Karpas-422 (cell line): ENCODE data around the gene AKAP13. TPM values are rescaled to one million over a fixed set of nuclear protein-coding genes. Genes with fewer than 3 reads are reported as not detected.

ENCODE experiments used
- DNase-seq: peaks from one replicate; pipeline ENCODE4 v3.0.0-alpha.2; 2015
- H2AFZ ChIP-seq: fragments of 200-600 bp; sonication (generic); 2 replicates; pipeline ENCODE4 v1.6.1; 2014; ENCODE audit warnings: antibody characterized with exemption, low read length, mixed read lengths
- H3K27ac ChIP-seq: fragments of 200-600 bp; sonication (generic); 2 replicates; pipeline ENCODE4 v1.5.1; 2014; ENCODE audit warnings: mild to moderate bottlenecking, low read length, moderate library complexity
- H3K27me3 ChIP-seq: fragments of 200-600 bp; sonication (generic); 2 replicates; pipeline ENCODE4 v1.6.1; 2014; ENCODE audit warnings: low read length, mixed read lengths
- H3K36me3 ChIP-seq: fragments of 200-600 bp; sonication (generic); 2 replicates; pipeline ENCODE4 v1.6.1; 2014; ENCODE audit warnings: low read length, mixed read lengths; ENCODE audit not compliant: insufficient read depth
- H3K4me1 ChIP-seq: fragments of 200-600 bp; sonication (generic); 2 replicates; pipeline ENCODE4 v1.6.1; 2014; ENCODE audit warnings: mild to moderate bottlenecking, low read length, mixed read lengths
- H3K4me2 ChIP-seq: fragments of 200-600 bp; sonication (generic); 2 replicates; pipeline ENCODE4 v1.6.1; 2014; ENCODE audit warnings: low read length, low read depth, mild to moderate bottlenecking; ENCODE audit not compliant: poor library complexity, severe bottlenecking
- H3K4me3 ChIP-seq: fragments of 200-600 bp; sonication (generic); 2 replicates; pipeline ENCODE4 v1.5.1; 2014; ENCODE audit warnings: mild to moderate bottlenecking, antibody characterized with exemption, low read length, mixed read lengths
- H3K79me2 ChIP-seq: fragments of 200-600 bp; sonication (generic); 2 replicates; pipeline ENCODE4 v1.6.1; 2014; ENCODE audit warnings: mild to moderate bottlenecking, low read length, mixed read lengths
- H3K9ac ChIP-seq: fragments of 200-600 bp; sonication (generic); 2 replicates; pipeline ENCODE4 v1.6.0; 2014; ENCODE audit warnings: low read length
- H3K9me2 ChIP-seq: fragments of 200-600 bp; sonication (generic), shearing (Covaris generic); replicated peaks from 2 replicates; pipeline ENCODE4 v1.6.0; 2014; ENCODE audit warnings: mild to moderate bottlenecking, low read length, moderate library complexity; ENCODE audit not compliant: insufficient read depth
- H3K9me3 ChIP-seq: fragments of 300-700, 200-600 bp; sonication (generic); 2 replicates; pipeline ENCODE4 v1.6.1; 2014; ENCODE audit warnings: low read length, mixed read lengths
- H4K20me1 ChIP-seq: fragments of 200-600 bp; sonication (generic); 2 replicates; pipeline ENCODE4 v1.6.1; 2014; ENCODE audit warnings: mild to moderate bottlenecking, antibody characterized with exemption, low read length, low read depth; ENCODE audit not compliant: insufficient read depth
- total RNA-seq: library from RNA; depleted of rRNA; stranded (reverse); fragments of >200 nt; shearing (Covaris generic); gene quantifications from 2 replicates; pipeline ENCODE4 v1.2.3, GENCODE V29; 2014; ENCODE audit warnings: low replicate concordance

AKAP13 gene
- total RNA-seq, 1 experiment from 2014 or later, result 166 TPM

- Histone ChIP-seq H3K27ac (no peak overlapping the region), H3K36me3 (peaks cover under 1% of the 10 kb centered on the region; the same call in 1 of the 2 replicates), H3K9ac (no peak overlapping the region), H3K4me1 (peaks cover 19% of the 10 kb centered on the region), H3K4me2 (no peak overlapping the region), H3K9me3 (no peaks in the 10 kb centered on the region), H3K4me3 (no peak overlapping the region), H2AFZ (no peak overlapping the region), H3K9me2 (no peaks in the 10 kb centered on the region), H4K20me1 (peaks cover 8% of the 10 kb centered on the region; the same call in 1 of the 2 replicates), H3K27me3 (no peaks in the 10 kb centered on the region), H3K79me2 (peaks cover 10% of the 10 kb centered on the region)
- DNase-seq, result no peak
Observed at GRCh38 chr15:85377269-85377668, 3.1 kb upstream of the AKAP13 start.

- H3K9me3 ChIP-seq, result no peaks in the 10 kb centered on the region
- no peak overlapping the region for H3K27ac ChIP-seq
- no peaks in the 10 kb centered on the region for H3K27me3 ChIP-seq
- no peak overlapping the region for H3K4me2 ChIP-seq
- no peak overlapping the region for H2AFZ ChIP-seq
- H3K4me1 ChIP-seq, result peaks cover 26% of the 10 kb centered on the region
- H3K36me3 ChIP-seq, result peaks cover 7% of the 10 kb centered on the region; the same call in 1 of the 2 replicates
- DNase-seq, result no peak
- H4K20me1 ChIP-seq, result peaks cover 16% of the 10 kb centered on the region; the same call in 1 of the 2 replicates
- H3K79me2 ChIP-seq, result peaks cover 18% of the 10 kb centered on the region
- no peaks in the 10 kb centered on the region for H3K9me2 ChIP-seq
- H3K9ac ChIP-seq, result no peak overlapping the region
- no peak overlapping the region for H3K4me3 ChIP-seq
Observed at GRCh38 chr15:85377986-85378385, 2.4 kb upstream of the AKAP13 start.

- peak overlapping the region; percentile 73 for H3K4me2 ChIP-seq
- H4K20me1 ChIP-seq, result peaks cover 29% of the 10 kb centered on the region
- H3K9me3 ChIP-seq, result no peaks in the 10 kb centered on the region
- H3K9me2 ChIP-seq, result no peaks in the 10 kb centered on the region
- peak overlapping the region; percentile 42 for H3K27ac ChIP-seq
- H3K4me1 ChIP-seq, result peaks cover 41% of the 10 kb centered on the region
- H3K4me3 ChIP-seq, result peak overlapping the region; percentile 66
- peak overlapping the region; percentile 56 for H3K9ac ChIP-seq
- peak overlapping the region; percentile 32; the same call in 1 of the 2 replicates for H2AFZ ChIP-seq
- peak; percentile 57 for DNase-seq
- H3K27me3 ChIP-seq, result no peaks in the 10 kb centered on the region
- H3K79me2 ChIP-seq, result peaks cover 33% of the 10 kb centered on the region
- peaks cover 12% of the 10 kb centered on the region; the same call in 1 of the 2 replicates for H3K36me3 ChIP-seq
Observed at GRCh38 chr15:85379403-85380131, 836 bp upstream of the AKAP13 start.

- Histone ChIP-seq H3K27me3 (no peaks in the 10 kb centered on the region), H3K36me3 (peaks cover 12% of the 10 kb centered on the region; the same call in 1 of the 2 replicates), H3K4me3 (peak overlapping the region; percentile 85), H3K9me3 (no peaks in the 10 kb centered on the region), H3K4me2 (peak overlapping the region; percentile 88), H2AFZ (no peak overlapping the region), H3K9ac (peak overlapping the region; percentile 74), H3K79me2 (peaks cover 48% of the 10 kb centered on the region), H3K9me2 (no peaks in the 10 kb centered on the region), H4K20me1 (peaks cover 33% of the 10 kb centered on the region), H3K4me1 (peaks cover 48% of the 10 kb centered on the region), H3K27ac (peak overlapping the region; percentile 86)
- peak; percentile 72 for DNase-seq
Observed at GRCh38 chr15:85380812-85381642, 624 bp downstream of the AKAP13 start.

- H3K36me3 ChIP-seq, result peaks cover 12% of the 10 kb centered on the region; the same call in 1 of the 2 replicates
- H3K27ac ChIP-seq, result peak overlapping the region; percentile 86
- peaks cover 59% of the 10 kb centered on the region for H3K79me2 ChIP-seq
- H2AFZ ChIP-seq, result no peak overlapping the region
- peaks cover 33% of the 10 kb centered on the region for H4K20me1 ChIP-seq
- peak overlapping the region; percentile 74 for H3K9ac ChIP-seq
- H3K4me2 ChIP-seq, result peak overlapping the region; percentile 88
- H3K27me3 ChIP-seq, result no peaks in the 10 kb centered on the region
- no peaks in the 10 kb centered on the region for H3K9me2 ChIP-seq
- peak; percentile 94 for DNase-seq
- peak overlapping the region; percentile 85 for H3K4me3 ChIP-seq
- H3K4me1 ChIP-seq, result peaks cover 53% of the 10 kb centered on the region
- H3K9me3 ChIP-seq, result no peaks in the 10 kb centered on the region
Observed at GRCh38 chr15:85381850-85382751, 1.7 kb downstream of the AKAP13 start.

- Histone ChIP-seq H3K27me3 (no peaks in the 10 kb centered on the region), H2AFZ (no peak overlapping the region), H3K9ac (peak overlapping the region; percentile 50; the same call in 1 of the 2 replicates), H3K4me1 (peaks cover 61% of the 10 kb centered on the region), H3K4me3 (peak overlapping the region; percentile 85), H3K36me3 (peaks cover 12% of the 10 kb centered on the region; the same call in 1 of the 2 replicates), H3K79me2 (peaks cover 65% of the 10 kb centered on the region), H4K20me1 (peaks cover 40% of the 10 kb centered on the region), H3K9me3 (no peaks in the 10 kb centered on the region), H3K9me2 (no peaks in the 10 kb centered on the region), H3K4me2 (peak overlapping the region; percentile 88), H3K27ac (peak overlapping the region; percentile 66; the same call in 1 of the 2 replicates)
- DNase-seq, result no peak
Observed at GRCh38 chr15:85382942-85383341, 2.5 kb downstream of the AKAP13 start.

GRCh38 chr15:85383470-85384148 is 3.2 kb downstream of the AKAP13 start:
- no peak overlapping the region for H2AFZ ChIP-seq
- H3K4me1 ChIP-seq, result peaks cover 68% of the 10 kb centered on the region
- peaks cover 12% of the 10 kb centered on the region; the same call in 1 of the 2 replicates for H3K36me3 ChIP-seq
- H4K20me1 ChIP-seq, result peaks cover 45% of the 10 kb centered on the region
- H3K9me2 ChIP-seq, result no peaks in the 10 kb centered on the region
- peak overlapping the region; percentile 85; the same call in 1 of the 2 replicates for H3K4me3 ChIP-seq
- H3K9ac ChIP-seq, result 0 out of 2 replicates have a peak overlapping the region, but pooled peaks have one; percentile 14
- no peak for DNase-seq
- no peaks in the 10 kb centered on the region for H3K27me3 ChIP-seq
- H3K27ac ChIP-seq, result peak overlapping the region; percentile 66
- peaks cover 71% of the 10 kb centered on the region for H3K79me2 ChIP-seq
- peak overlapping the region; percentile 88 for H3K4me2 ChIP-seq
- H3K9me3 ChIP-seq, result no peaks in the 10 kb centered on the region
